Choroid plexus epithelial cell (primary cell): Measurements from ENCODE around the gene CYSRT1.

Experiments
- DNase-seq: peaks from one replicate; pipeline ENCODE4 v3.0.0-alpha.2; 2010; ENCODE audit warnings: low read depth
- H3K4me3 ChIP-seq: 2 replicates; pipeline ENCODE4 v1.5.1; 2011; ENCODE audit warnings: low read depth, mild to moderate bottlenecking, control low read depth, low read length, moderate library complexity
- CTCF ChIP-seq: conservative IDR thresholded peaks from 2 replicates; pipeline ENCODE4 v1.5.1; 2011; ENCODE audit warnings: low read depth, mild to moderate bottlenecking, control low read depth, inconsistent platforms, low read length, moderate library complexity

CYSRT1 gene

GRCh38 chr9:137273611-137274320 lies 48.8 kb downstream of the CYSRT1 start:
- no peak for DNase-seq
- H3K4me3 ChIP-seq = no peak overlapping the region
- TF ChIP-seq CTCF = no peak

DNA sequence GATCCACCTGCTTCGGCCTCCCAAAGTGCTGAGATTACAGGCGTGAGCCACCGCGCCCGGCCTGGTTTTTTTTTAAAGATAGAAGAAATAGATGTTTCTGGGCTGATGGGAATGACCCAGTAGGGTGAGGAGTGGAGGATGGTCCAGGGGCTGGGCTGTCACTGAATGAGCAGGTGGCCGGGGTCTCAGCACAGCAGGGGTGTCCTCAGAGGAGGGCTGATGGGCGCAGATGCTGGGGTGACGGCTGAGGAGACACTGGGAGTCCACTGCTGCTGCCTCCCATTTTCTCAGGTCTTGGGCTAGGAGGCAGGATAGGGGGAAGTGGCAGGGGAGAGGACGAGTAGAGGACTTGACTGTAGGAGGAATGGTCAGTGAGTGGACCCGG lies 50.2 kb downstream of the CYSRT1 start:
- no peak for DNase-seq
- TF ChIP-seq CTCF = no peak
- H3K4me3 ChIP-seq = no peak overlapping the region
